Activated T-cell treated with anti-CD3 and anti-CD28 coated beads, Interleukin-2, amount 50 U/mL, for 4 hours (primary cell): ENCODE data around the gene UROC1. TPM values are rescaled to one million over a fixed set of nuclear protein-coding genes. Genes with fewer than 3 reads are reported as not detected.

ENCODE experiments used
- ATAC-seq, 2 donors: fragments of 200-7000 bp; cut with Tn5 transposase; one replicate each; pipeline ENCODE4 v1.10.0; 2021
- DNase-seq: peaks from one replicate; pipeline ENCODE4 v3.0.0-alpha.2; 2020
- H3K27me3 Mint-ChIP-seq: one replicate; pipeline ENCODE4 v1.8.0; 2021; ENCODE audit warnings: low read depth, mixed read lengths
- H3K36me3 Mint-ChIP-seq: one replicate; pipeline ENCODE4 v1.8.0; 2022; ENCODE audit warnings: mixed read lengths; ENCODE audit not compliant: insufficient read depth
- H3K4me1 Mint-ChIP-seq: one replicate; pipeline ENCODE4 v1.8.0; 2021; ENCODE audit warnings: low read depth, mixed read lengths
- H3K4me3 Mint-ChIP-seq: one replicate; pipeline ENCODE4 v1.8.0; 2021; ENCODE audit warnings: mild to moderate bottlenecking, moderate library complexity, mixed read lengths
- H3K9me3 Mint-ChIP-seq: one replicate; pipeline ENCODE4 v1.8.0; 2021; ENCODE audit warnings: mixed read lengths
- total RNA-seq, 3 donors: library from RNA; stranded (reverse); gene quantifications; one replicate each; pipeline ENCODE4 v1.2.1, GENCODE V29; 2021

The UROC1 gene
- total RNA-seq, 3 donors from 2014 or later: not detected

DNA sequence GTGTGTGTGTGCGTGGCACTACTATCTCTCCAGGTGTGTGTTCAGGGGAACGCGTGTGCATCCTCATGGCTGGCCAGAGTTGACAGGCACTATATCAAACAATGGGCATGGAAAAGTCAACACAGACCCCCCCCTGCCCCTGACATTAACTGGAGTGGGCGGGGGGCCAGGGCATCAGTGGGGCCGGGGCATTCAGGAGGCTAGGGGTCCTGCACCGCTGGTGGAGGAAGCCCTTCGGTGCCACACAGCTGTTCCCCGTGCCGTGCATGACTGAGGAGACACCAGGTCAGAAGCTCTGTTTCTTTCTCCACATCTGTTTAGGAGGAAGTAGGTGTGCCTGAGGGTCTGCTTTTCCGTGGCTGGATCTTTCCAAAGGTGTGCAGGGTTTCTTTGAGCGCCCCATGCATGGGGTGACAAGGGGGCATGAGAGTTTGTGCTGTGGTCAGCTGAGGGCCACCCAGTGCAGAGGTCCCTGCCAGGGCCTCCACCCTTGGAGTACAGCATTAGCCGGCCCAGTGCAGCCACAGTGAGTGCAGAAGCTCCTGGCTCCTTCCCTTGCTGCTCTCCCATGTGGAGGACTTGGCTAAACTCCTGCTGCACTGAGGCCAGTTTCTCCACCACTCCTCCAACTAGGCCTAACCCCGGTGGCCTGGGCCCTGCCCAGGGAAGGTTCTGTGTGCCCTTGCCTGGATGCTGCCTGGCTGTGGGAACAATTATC lies 33.7 kb upstream of the UROC1 start:
- Mint-ChIP-seq H3K9me3 (no peaks in the 10 kb centered on the region), H3K4me3 (no peak overlapping the region), H3K27me3 (peaks cover 11% of the 10 kb centered on the region), H3K4me1 (no peaks in the 10 kb centered on the region), H3K36me3 (no peaks in the 10 kb centered on the region)
- DNase-seq: no peak
- ATAC-seq: no peak

DNA sequence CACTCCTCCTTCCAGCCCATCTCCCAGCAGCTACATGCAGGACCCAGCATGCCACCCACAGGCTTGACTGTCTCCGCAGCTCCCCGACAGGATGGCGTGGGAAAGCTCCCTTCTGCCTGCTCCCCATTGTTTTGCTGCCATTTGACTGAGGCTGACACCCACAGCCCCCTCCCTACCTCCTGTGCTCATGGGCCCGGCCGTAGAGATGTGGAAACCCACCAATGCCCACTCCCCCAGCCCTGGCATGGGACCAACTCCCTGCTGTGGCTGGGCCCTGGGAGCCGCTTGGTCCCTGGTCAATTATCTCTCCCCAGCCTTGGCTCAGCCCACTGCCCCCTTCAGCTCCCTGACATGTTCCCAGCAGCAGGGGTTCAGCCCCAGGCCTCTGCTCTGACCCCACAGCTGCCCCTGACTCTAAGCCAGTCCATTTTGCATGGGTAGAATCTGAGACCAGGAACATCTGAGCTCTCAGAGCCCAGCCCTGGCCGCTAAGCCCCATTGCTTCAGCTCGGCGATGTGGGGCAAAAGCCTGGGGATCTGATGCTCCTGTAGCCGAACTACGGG lies 33.0 kb upstream of the UROC1 start:
- ATAC-seq (no peak), DNase-seq (no peak)
- H3K4me3 Mint-ChIP-seq: no peak overlapping the region
- no peaks in the 10 kb centered on the region for H3K9me3 Mint-ChIP-seq
- H3K4me1 Mint-ChIP-seq: no peaks in the 10 kb centered on the region
- H3K36me3 Mint-ChIP-seq: no peaks in the 10 kb centered on the region
- peaks cover 12% of the 10 kb centered on the region for H3K27me3 Mint-ChIP-seq

DNA sequence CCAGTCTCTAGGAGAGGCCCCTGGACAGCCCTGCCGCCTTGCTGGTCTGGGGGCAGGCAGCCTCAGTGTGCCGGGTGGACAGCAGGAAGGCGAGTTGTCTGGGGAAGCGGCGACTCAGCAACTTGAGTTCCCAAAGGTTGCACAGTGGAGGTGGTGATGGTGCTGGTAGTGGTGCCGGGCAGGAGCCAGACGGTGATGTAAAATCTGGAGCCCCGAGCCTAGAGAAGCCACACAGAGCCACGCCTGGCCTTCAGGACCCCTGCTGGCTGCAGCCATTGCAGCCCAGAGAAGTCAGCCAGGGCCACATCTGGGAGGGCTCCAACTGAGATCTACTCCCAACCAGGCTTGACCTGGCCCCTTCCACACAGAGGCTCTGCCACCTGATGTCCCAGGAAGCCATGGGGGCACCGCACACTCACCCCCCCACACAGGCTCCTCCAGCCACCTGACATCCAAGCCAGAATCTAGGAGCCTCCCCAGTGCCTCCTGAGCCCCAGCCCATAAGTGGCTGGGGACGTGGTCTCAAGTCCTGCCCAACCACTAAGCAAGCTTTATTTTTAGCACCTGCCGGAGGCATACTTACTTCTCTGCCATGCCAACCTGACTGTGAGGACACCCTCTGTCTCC lies 32.4 kb upstream of the UROC1 start:
- H3K27me3 Mint-ChIP-seq: peaks cover 12% of the 10 kb centered on the region
- no peak for DNase-seq

DNA sequence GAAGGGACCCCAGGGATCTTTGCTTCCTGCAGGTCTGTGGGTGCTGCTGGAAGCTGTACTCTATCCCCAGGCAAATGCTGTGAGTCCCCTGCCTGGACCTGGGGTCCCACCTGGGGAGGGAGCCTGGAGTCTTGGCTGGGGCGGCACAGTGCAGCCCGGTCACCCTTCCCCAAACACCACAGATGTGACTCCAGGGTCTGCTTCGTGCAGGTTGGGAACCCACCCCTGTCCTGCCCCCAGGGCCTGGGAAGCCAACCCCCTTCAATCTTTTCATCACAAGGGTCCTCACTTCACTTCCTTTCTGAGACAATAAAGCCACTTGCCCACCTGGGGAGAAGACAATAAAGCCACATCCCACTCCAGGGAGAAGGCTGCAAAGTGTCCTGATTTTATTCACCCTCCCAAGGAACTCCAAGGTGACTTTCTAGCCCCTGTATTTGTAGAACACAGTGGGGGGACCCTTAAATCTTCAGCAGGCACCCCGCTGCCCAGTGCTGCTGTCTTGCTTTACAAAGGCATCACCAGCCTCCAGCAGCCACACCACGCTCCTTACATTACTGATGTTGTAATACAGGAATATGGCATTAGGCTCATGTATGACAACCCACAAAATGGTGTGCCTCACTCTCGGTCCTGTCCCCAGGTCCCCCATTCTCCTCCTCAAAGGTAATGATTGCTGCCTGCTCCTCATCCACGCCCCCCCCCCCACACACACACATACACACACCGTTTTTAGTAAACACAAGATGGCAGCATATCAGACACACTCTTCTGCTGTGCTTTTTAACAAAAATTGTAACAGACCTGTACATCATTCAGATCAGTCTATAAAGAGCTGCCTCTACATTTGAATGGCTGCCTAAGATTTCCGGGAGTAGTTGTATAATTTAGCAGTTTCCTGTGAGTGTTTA lies 31.2 kb upstream of the UROC1 start:
- Mint-ChIP-seq H3K4me3 (no peak overlapping the region), H3K36me3 (no peaks in the 10 kb centered on the region), H3K4me1 (no peaks in the 10 kb centered on the region), H3K9me3 (no peaks in the 10 kb centered on the region), H3K27me3 (peaks cover 12% of the 10 kb centered on the region)
- no peak for DNase-seq
- ATAC-seq: no peak

More for the DNA sequence above, 32.4 kb upstream of the UROC1 start:
- Mint-ChIP-seq H3K4me3 (no peak overlapping the region), H3K9me3 (no peaks in the 10 kb centered on the region), H3K4me1 (no peaks in the 10 kb centered on the region), H3K36me3 (no peaks in the 10 kb centered on the region)
- no peak for ATAC-seq

DNA sequence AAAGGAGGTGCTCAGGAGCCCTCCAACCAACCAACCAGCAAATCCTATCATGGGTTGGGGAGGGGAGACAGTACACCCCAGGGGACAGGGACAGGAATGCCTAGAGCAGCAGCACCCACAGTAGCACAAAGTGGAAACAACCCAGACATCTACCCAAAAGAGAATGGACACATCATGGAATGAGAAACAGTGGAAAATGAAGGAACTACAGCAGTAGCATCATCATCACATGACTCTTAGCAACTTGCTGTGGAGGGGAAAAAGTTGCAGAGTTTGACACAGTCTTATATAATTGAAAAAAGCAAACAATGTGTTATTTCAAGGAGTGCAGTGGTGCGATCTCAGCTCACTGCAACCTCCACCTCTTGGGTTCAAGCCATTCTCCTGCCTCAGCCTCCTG lies 30.1 kb upstream of the UROC1 start:
- peaks cover 12% of the 10 kb centered on the region for H3K27me3 Mint-ChIP-seq
- no peaks in the 10 kb centered on the region for H3K36me3 Mint-ChIP-seq
- H3K4me1 Mint-ChIP-seq: no peaks in the 10 kb centered on the region
- DNase-seq (no peak), ATAC-seq (no peak)
- no peak overlapping the region for H3K4me3 Mint-ChIP-seq
- no peaks in the 10 kb centered on the region for H3K9me3 Mint-ChIP-seq

DNA sequence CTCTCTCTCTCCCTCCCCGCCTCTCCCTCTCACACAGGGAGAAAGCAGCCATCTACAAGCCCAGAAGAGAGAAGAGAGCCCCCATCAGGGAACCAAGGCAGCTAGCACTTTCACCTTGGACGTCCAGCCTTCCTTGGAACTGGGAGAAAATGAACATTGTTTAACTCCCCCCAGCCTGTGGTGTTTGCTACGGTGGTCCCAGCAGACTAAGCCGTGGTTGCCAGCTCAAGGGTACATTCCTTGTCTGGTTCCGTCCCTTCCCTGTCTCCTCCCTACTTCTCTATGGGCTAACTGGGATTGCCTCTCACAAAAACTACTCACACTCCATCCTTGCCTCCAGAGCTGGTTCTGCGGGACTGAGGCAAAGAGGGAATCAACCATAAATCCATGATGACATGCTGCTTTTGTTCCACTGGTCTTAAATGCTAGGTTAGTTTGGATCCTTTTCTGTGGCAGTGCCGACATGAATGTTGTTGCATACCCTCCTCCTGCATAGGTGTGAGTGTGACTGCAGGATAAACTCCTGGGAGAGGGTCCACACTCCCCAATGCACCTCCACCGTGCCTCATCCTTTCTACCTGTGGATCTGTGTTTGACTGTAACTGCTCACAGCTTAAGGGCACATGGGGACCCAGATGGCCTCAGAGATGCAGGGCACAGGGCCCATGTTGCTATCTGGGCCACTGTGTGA lies 29.1 kb upstream of the UROC1 start:
- Mint-ChIP-seq H3K4me3 (no peak overlapping the region), H3K36me3 (no peaks in the 10 kb centered on the region), H3K4me1 (no peaks in the 10 kb centered on the region), H3K27me3 (peaks cover 12% of the 10 kb centered on the region), H3K9me3 (no peaks in the 10 kb centered on the region)
- ATAC-seq (no peak), DNase-seq (no peak)

DNA sequence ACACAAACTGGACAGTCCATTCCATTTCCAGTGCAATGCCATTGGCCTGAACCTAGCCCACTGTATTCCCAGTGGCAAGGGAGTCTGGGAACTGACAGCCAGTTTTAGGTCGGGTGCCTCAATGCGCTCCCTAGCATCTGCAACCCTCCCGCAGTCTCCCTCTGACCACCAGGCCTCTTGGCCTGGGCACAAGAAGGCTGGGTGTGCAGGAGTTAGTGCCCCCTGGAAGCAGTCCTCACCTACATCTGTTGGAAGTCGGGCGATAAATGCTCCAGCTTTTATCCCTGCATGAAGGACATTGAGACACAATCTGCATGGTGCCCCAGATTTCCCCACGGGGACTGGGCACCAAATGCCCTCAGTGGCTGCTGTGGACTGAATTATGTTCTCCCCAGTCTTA lies 28.4 kb upstream of the UROC1 start:
- Mint-ChIP-seq H3K36me3 (no peaks in the 10 kb centered on the region), H3K27me3 (peaks cover 10% of the 10 kb centered on the region), H3K4me3 (no peak overlapping the region), H3K4me1 (no peaks in the 10 kb centered on the region), H3K9me3 (no peaks in the 10 kb centered on the region)
- no peak for ATAC-seq
- no peak for DNase-seq

DNA sequence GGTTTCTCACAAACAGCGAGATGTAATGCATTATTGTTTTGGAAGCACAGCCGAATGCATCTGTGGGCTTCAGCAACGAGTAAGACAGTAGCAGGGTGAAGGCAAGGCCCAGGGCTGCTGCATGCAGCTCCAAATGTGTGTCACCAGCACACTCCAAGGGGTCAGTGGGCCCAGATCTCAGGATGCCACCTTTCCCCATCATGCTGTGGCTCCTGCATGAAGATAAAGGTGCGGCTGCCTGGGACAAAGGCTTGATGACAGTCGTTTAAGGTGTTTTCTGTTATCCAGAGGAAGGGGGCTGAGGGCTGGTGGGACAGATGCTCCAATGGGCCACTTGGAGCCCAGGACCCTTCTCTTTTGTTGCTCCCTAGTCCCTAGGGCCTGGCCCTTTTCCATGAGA lies 28.0 kb upstream of the UROC1 start:
- Mint-ChIP-seq H3K4me3 (no peak overlapping the region), H3K36me3 (no peaks in the 10 kb centered on the region), H3K4me1 (no peaks in the 10 kb centered on the region), H3K9me3 (no peaks in the 10 kb centered on the region), H3K27me3 (peaks cover 7% of the 10 kb centered on the region)
- DNase-seq (no peak), ATAC-seq (no peak)

DNA sequence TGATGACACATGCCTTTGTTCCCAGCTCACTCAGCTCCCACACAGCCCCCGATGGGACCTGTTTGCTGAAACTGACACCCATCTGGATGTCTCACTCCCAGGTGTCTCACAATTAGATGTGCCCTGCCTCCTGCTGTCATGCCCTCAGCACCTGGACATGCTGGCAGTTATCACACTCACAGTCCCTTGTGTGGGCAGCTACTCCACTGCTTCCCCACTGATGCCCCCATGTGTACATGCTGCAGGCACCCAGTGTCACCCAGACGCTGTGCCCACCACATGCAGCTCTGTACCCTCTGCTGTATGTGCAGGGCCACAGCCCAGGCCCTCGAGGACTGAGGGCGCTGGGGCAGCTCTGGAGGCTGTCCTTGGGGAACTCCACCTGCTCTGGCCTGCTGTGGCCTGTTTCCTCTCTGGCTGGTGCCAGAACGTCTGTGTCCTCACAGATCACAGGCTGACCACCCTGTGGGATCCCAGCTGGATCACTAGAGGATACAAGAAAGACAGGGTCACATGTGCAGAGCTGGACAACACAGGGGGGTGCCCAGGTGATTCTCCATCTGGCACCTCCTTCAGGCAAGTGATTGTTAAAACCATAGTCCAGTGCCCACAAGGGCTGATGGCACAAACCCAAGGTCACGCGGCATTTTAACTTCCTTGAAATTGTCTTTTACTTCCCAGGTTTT lies 27.2 kb upstream of the UROC1 start:
- H3K4me3 Mint-ChIP-seq: no peak overlapping the region
- no peak for ATAC-seq
- H3K4me1 Mint-ChIP-seq: no peaks in the 10 kb centered on the region
- no peaks in the 10 kb centered on the region for H3K36me3 Mint-ChIP-seq
- no peaks in the 10 kb centered on the region for H3K9me3 Mint-ChIP-seq
- H3K27me3 Mint-ChIP-seq: peaks cover 7% of the 10 kb centered on the region
- DNase-seq: no peak

DNA sequence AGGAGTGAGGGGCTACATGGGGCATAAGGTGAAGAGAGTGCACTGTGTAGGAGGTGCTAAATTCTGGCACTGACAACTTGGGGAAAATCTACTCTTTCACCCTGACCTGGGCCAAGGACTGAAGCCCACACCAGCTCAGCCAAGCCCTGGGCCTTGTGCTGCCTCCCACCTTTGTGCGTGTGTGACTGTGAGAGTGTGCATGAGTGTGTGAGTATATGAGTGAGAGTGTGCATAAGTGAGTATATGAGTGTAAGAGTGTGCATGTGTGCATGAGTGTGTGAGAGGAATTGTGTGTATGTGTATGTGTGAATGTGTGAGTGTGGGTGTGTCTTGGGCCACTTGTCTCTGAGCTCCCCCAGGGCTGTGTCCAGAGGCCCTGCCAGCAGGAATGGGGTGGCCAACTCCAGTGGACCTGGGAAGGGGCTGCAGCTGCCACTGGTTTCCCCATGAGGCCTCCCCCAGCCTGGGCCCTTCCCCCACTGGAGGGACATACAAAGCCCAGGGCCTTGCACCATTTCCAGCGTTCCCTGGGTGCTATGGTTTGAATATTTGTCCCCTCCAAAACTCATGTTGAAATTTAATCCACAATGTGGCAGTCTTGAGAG lies 26.0 kb upstream of the UROC1 start:
- DNase-seq (no peak), ATAC-seq (no peak)
- Mint-ChIP-seq H3K36me3 (no peaks in the 10 kb centered on the region), H3K9me3 (no peaks in the 10 kb centered on the region), H3K4me3 (no peak overlapping the region), H3K4me1 (no peaks in the 10 kb centered on the region), H3K27me3 (peaks cover 7% of the 10 kb centered on the region)

DNA sequence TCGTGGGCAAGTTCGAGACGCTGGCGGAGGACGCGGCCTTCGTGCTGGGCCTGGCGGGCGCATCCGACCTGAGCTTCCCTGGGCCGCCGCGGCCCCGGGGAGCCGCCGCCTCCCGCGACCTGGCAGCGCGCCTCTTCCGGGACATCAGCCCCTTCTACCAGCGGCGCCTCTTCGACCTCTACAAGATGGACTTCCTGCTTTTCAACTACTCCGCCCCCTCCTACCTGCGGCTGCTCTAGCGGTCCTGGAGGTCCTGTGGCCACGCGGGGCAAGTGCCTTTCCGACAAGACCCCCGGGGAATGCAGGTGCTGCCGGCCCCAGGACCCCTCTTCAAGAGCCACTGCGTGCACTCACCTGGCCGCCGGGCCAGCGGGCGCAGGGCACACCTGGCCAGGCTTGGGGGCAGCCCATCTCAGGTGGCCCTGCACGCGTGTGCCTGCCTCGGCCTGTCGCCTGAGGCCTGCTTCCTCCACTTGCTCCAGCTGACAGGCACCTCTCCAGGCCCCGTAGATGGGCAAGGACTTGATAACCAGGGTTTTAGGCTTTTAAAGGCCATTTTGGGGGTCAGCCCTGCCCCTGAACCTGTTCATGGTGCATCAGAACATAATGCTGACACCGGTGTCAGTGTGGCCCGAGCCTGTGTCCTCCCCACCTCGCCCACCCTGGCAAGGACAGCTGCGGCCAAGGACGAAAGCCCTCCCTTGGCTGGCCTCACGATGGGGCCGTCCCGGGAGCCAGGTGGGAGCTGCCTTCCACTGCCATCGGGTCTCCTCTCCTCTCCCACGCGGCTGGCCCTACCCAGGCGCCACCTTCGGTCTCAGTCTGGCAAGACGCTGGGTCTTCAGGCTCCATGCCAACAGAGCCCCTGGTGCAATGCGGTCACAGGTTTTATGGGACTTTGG lies 25.0 kb upstream of the UROC1 start:
- Mint-ChIP-seq H3K9me3 (no peaks in the 10 kb centered on the region), H3K36me3 (no peaks in the 10 kb centered on the region), H3K4me3 (no peak overlapping the region), H3K27me3 (peaks cover 7% of the 10 kb centered on the region), H3K4me1 (no peaks in the 10 kb centered on the region)
- DNase-seq: no peak
- no peak for ATAC-seq

DNA sequence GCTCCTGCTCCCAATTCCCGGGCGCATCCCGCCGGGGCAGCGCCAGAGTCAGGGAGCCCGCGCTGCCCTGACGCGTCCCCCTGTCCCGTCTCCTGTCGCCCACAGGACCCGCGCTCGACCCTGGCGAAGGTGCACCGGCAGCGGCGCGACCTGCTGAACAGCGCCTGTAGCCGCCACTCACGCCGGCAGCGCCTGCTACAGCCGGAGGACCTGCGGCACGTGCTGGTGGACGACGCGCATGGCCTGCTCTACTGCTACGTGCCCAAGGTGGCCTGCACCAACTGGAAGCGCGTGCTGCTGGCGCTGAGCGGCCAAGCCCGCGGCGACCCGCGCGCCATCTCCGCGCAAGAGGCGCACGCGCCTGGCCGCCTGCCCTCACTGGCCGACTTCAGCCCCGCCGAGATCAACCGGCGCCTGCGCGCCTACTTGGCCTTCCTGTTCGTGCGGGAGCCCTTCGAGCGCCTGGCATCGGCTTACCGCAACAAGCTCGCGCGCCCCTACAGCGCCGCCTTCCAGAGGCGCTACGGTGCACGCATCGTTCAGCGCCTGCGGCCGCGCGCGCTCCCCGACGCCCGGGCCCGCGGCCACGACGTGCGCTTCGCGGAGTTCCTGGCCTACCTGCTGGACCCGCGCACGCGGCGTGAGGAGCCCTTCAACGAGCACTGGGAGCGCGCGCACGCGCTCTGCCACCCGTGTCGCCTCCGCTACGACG lies 24.2 kb upstream of the UROC1 start:
- H3K36me3 Mint-ChIP-seq: no peaks in the 10 kb centered on the region
- H3K4me1 Mint-ChIP-seq: no peaks in the 10 kb centered on the region
- no peak for DNase-seq
- H3K27me3 Mint-ChIP-seq: peaks cover 4% of the 10 kb centered on the region
- ATAC-seq: no peak
- no peaks in the 10 kb centered on the region for H3K9me3 Mint-ChIP-seq
- no peak overlapping the region for H3K4me3 Mint-ChIP-seq
